MCF 10A (cell line): ENCODE data around the gene AFP. TPM values are rescaled to one million over a fixed set of nuclear protein-coding genes. Genes with fewer than 3 reads are reported as not detected.

ENCODE experiments used
- BruUV-seq: library from RNA; stranded (reverse); fragments of 400-500 nt; replicated peaks from 2 replicates; lab custom pipeline; 2021; lab: Mats Ljungman, UMichigan
- CTCF ChIA-PET: fragments of 300-600 bp; sonication (Branson Sonifier 250); formaldehyde crosslinking; extraction: SDS; loops from one replicate; lab custom pipeline; 2021; ENCODE audit warnings: antibody characterized with exemption, inconsistent platforms; lab: Yijun Ruan, JAX
- POLR2A ChIA-PET: fragments of 300-600, 350-650 bp; sonication (Branson Sonifier 250); formaldehyde crosslinking; extraction: SDS; loops from one replicate; lab custom pipeline; 2020; ENCODE audit warnings: antibody characterized with exemption, inconsistent platforms; lab: Yijun Ruan, JAX
- DNase-seq: peaks from one replicate; pipeline ENCODE4 v3.0.0-alpha.2; 2018; ENCODE audit not compliant: unreplicated experiment
- H3K27ac Mint-ChIP-seq: one replicate; pipeline ENCODE4 v1.8.0; 2022; ENCODE audit warnings: mild to moderate bottlenecking, low read depth, mixed read lengths; ENCODE audit not compliant: unreplicated experiment
- H3K27me3 Mint-ChIP-seq: one replicate; pipeline ENCODE4 v1.8.0; 2022; ENCODE audit warnings: mixed read lengths; ENCODE audit not compliant: insufficient read depth, unreplicated experiment
- H3K36me3 Mint-ChIP-seq: one replicate; pipeline ENCODE4 v1.8.0; 2022; ENCODE audit warnings: mild to moderate bottlenecking, moderate library complexity, mixed read lengths; ENCODE audit not compliant: insufficient read depth, unreplicated experiment
- H3K4me1 Mint-ChIP-seq: one replicate; pipeline ENCODE4 v1.8.0; 2022; ENCODE audit warnings: mixed read lengths; ENCODE audit not compliant: insufficient read depth, unreplicated experiment
- H3K4me3 Mint-ChIP-seq: one replicate; pipeline ENCODE4 v1.8.0; 2022; ENCODE audit warnings: mild to moderate bottlenecking, moderate library complexity, mixed read lengths; ENCODE audit not compliant: unreplicated experiment
- H3K9me3 Mint-ChIP-seq: one replicate; pipeline ENCODE4 v1.8.0; 2022; ENCODE audit warnings: mixed read lengths; ENCODE audit not compliant: unreplicated experiment
- intact Hi-C: fragments of 100-400 bp; cut with micrococcal nuclease; formaldehyde crosslinking; loops from 2 replicates; pipeline ENCODE4 v1.14.1; 2022
- total RNA-seq: library from RNA; stranded (reverse); gene quantifications from 2 replicates; pipeline ENCODE4 v1.2.3, GENCODE V29; 2022
- TF ChIP-seq, protein P1 (sequence below): fragments of 200-600 bp; IDR thresholded peaks from one replicate; pipeline ENCODE4 v1.8.0; 2022; ENCODE audit warnings: antibody characterized with exemption, mild to moderate bottlenecking; ENCODE audit not compliant: unreplicated experiment

AFP gene
- total RNA-seq, 1 experiment from 2014 or later: not detected

- Mint-ChIP-seq H3K4me1 (no peaks in the 10 kb centered on the region), H3K4me3 (no peak overlapping the region), H3K36me3 (no peaks in the 10 kb centered on the region), H3K9me3 (no peaks in the 10 kb centered on the region), H3K27ac (no peak overlapping the region), H3K27me3 (peaks cover 21% of the 10 kb centered on the region)
- intact Hi-C loops: no loop called here
- TF ChIP-seq, protein P1, sequence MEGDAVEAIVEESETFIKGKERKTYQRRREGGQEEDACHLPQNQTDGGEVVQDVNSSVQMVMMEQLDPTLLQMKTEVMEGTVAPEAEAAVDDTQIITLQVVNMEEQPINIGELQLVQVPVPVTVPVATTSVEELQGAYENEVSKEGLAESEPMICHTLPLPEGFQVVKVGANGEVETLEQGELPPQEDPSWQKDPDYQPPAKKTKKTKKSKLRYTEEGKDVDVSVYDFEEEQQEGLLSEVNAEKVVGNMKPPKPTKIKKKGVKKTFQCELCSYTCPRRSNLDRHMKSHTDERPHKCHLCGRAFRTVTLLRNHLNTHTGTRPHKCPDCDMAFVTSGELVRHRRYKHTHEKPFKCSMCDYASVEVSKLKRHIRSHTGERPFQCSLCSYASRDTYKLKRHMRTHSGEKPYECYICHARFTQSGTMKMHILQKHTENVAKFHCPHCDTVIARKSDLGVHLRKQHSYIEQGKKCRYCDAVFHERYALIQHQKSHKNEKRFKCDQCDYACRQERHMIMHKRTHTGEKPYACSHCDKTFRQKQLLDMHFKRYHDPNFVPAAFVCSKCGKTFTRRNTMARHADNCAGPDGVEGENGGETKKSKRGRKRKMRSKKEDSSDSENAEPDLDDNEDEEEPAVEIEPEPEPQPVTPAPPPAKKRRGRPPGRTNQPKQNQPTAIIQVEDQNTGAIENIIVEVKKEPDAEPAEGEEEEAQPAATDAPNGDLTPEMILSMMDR: no peak
- no TSS peak for BruUV-seq
- ChIA-PET CTCF (interaction anchor here (1.3 kb wide), 1 partner anchor 28 kb away, joined by 3 read pairs; no protein-coding TSS in a partner anchor), POLR2A (no interaction called here)
- no peak for DNase-seq
These were observed 29.5 kb upstream of the AFP start for GRCh38 chr4:73406548-73406875.

DNA sequence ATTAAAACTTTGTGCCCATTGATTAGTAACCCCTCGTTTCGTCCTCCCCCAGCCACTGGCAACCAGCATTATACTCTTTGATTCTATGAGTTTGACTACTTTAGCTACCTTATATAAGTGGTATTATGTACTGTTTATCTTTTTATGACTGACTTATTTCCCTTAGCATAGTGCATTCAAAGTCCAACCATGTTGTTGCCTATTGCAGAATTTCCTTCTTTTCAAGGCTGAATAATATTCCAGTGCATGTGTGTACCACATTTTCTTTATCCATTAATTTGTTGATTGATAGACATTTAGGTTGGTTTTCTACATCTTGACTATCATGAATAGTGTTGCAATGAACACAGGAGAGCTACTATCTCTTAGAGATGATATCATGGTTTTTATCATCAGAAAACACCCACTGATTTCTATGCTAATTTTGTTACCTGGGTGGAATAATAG lies 28.8 kb upstream of the AFP start:
- H3K9me3 Mint-ChIP-seq: no peaks in the 10 kb centered on the region
- no peak overlapping the region for H3K4me3 Mint-ChIP-seq
- no TSS peak for BruUV-seq
- DNase-seq: no peak
- no peak overlapping the region for H3K27ac Mint-ChIP-seq
- POLR2A ChIA-PET: interaction anchor here (0.7 kb wide), 1 partner anchor 9 kb away, joined by 3 read pairs; no protein-coding TSS in a partner anchor
- H3K27me3 Mint-ChIP-seq: peaks cover 21% of the 10 kb centered on the region
- CTCF ChIA-PET: interaction anchor here (1.0 to 1.3 kb wide), 2 partner anchors 13 to 27 kb away, joined by 3 read pairs; no protein-coding TSS in a partner anchor
- no peaks in the 10 kb centered on the region for H3K4me1 Mint-ChIP-seq
- TF ChIP-seq, protein P1: no peak
- intact Hi-C loops: no loop called here
- H3K36me3 Mint-ChIP-seq: no peaks in the 10 kb centered on the region

GRCh38 chr4:73408181-73408867 lies 27.7 kb upstream of the AFP start:
- no peaks in the 10 kb centered on the region for H3K4me1 Mint-ChIP-seq
- ChIA-PET CTCF (interaction anchor here (1.0 kb wide), 1 partner anchor 15 kb away, joined by 3 read pairs; no protein-coding TSS in a partner anchor), POLR2A (no interaction called here)
- H3K9me3 Mint-ChIP-seq: no peaks in the 10 kb centered on the region
- no TSS peak for BruUV-seq
- peaks cover 21% of the 10 kb centered on the region for H3K27me3 Mint-ChIP-seq
- DNase-seq: no peak
- TF ChIP-seq, protein P1: no peak
- H3K36me3 Mint-ChIP-seq: no peaks in the 10 kb centered on the region
- intact Hi-C loops: no loop called here
- H3K27ac Mint-ChIP-seq: no peak overlapping the region
- no peak overlapping the region for H3K4me3 Mint-ChIP-seq

DNA sequence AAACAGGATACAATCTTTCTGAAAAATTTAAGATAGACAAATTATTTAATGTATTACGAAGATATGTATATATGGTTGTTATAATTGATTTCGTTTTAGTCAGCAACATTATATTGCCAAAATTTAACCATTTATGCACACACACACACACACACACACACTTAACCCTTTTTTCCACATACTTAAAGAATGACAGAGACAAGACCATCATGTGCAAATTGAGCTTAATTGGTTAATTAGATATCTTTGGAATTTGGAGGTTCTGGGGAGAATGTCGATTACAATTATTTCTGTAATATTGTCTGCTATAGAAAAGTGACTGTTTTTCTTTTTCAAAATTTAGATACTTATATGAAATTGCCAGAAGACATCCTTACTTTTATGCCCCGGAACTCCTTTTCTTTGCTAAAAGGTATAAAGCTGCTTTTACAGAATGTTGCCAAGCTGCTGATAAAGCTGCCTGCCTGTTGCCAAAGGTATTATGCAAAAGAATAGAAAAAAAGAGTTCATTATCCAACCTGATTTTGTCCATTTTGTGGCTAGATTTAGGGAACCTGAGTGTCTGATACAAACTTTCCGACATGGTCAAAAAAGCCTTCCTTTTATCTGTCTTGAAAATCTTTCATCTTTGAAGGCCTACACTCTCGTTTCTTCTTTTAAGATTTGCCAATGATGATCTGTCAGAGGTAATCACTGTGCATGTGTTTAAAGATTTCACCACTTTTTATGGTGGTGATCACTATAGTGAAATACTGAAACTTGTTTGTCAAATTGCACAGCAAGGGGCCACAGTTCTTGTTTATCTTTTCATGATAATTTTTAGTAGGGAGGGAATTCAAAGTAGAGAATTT lies 26.8 kb upstream of the AFP start:
- DNase-seq: no peak
- intact Hi-C loops: no loop called here
- H3K4me3 Mint-ChIP-seq: no peak overlapping the region
- ChIA-PET CTCF (interaction anchor here (0.6 kb wide), 1 partner anchor 597 kb away, joined by 3 read pairs; no protein-coding TSS in a partner anchor), POLR2A (no interaction called here)
- TF ChIP-seq, protein P1: no peak
- no peaks in the 10 kb centered on the region for H3K9me3 Mint-ChIP-seq
- H3K27me3 Mint-ChIP-seq: peaks cover 21% of the 10 kb centered on the region
- H3K4me1 Mint-ChIP-seq: no peaks in the 10 kb centered on the region
- H3K27ac Mint-ChIP-seq: no peak overlapping the region
- no TSS peak for BruUV-seq
- H3K36me3 Mint-ChIP-seq: no peaks in the 10 kb centered on the region
